ENCODE measurements around the gene STX16. TPM values are rescaled to one million over a fixed set of nuclear protein-coding genes. Genes with fewer than 3 reads are reported as not detected.

STX16 gene
- total RNA-seq, 2 donors from 2014 or later = 91.6 to 114 TPM

- WGBS, 2 experiments (ENCODE audit: insufficient coverage in 1 of 2, insufficient read length in 1 of 2) = 96% methylated on average over 12 of the region's 12 CpGs
- H3K27ac Mint-ChIP-seq = no peak overlapping the region
- H3K36me3 ChIP-seq (ENCODE audit: control insufficient read depth, insufficient read depth, low read length) = peaks cover 55% of the 10 kb centered on the region
- no peak overlapping the region for H3K9ac ChIP-seq (ENCODE audit: extremely low read depth, low read length, poor library complexity, severe bottlenecking)
- H3K4me1 Mint-ChIP-seq = peaks cover 6% of the 10 kb centered on the region
- no peaks in the 10 kb centered on the region for H3K4me1 ChIP-seq (ENCODE audit: control insufficient read depth, insufficient read depth, low read length)
- no peaks in the 10 kb centered on the region for H3K27me3 ChIP-seq (ENCODE audit: control insufficient read depth, insufficient read depth, low read length, poor library complexity, severe bottlenecking)
- H3K36me3 Mint-ChIP-seq (ENCODE audit: low read depth) = peaks cover 56% of the 10 kb centered on the region
- no peak overlapping the region for H3K4me3 Mint-ChIP-seq
- H3K27me3 Mint-ChIP-seq (ENCODE audit: insufficient read depth) = no peaks in the 10 kb centered on the region
- peaks cover 14% of the 10 kb centered on the region for H3K9me3 Mint-ChIP-seq
- no peak for DNase-seq
- no peak overlapping the region for H3K27ac ChIP-seq (ENCODE audit: low read depth, low read length)
- no peak for TF ChIP-seq CTCF (conservative IDR thresholded peaks at IDR 0.05)
- peaks cover 4% of the 10 kb centered on the region for H3K9me3 ChIP-seq (ENCODE audit: control insufficient read depth, low read length)
- no peak overlapping the region for H3K4me3 ChIP-seq (ENCODE audit: low read length)
Observed at GRCh38 chr20:58703765-58704371, 52.8 kb downstream of the STX16 start.

GRCh38 chr20:58705208-58705926, 54.3 kb downstream of the STX16 start:
- H3K36me3 ChIP-seq (ENCODE audit: control insufficient read depth, insufficient read depth, low read length) = peaks cover 43% of the 10 kb centered on the region
- H3K27me3 Mint-ChIP-seq (ENCODE audit: insufficient read depth) = no peaks in the 10 kb centered on the region
- H3K4me1 ChIP-seq (ENCODE audit: control insufficient read depth, insufficient read depth, low read length) = no peaks in the 10 kb centered on the region
- peaks cover 3% of the 10 kb centered on the region for H3K4me1 Mint-ChIP-seq
- WGBS, 2 experiments (ENCODE audit: insufficient coverage in 1 of 2, insufficient read length in 1 of 2) = 94 to 95% methylated on average over 13 to 14 of the region's 14 CpGs
- TF ChIP-seq CTCF (conservative IDR thresholded peaks at IDR 0.05) = no peak
- H3K4me3 Mint-ChIP-seq = no peak overlapping the region
- H3K4me3 ChIP-seq (ENCODE audit: low read length) = no peak overlapping the region
- H3K9me3 ChIP-seq (ENCODE audit: control insufficient read depth, low read length) = peaks cover 4% of the 10 kb centered on the region
- H3K9me3 Mint-ChIP-seq = peaks cover 14% of the 10 kb centered on the region
- H3K27me3 ChIP-seq (ENCODE audit: control insufficient read depth, insufficient read depth, low read length, poor library complexity, severe bottlenecking) = no peaks in the 10 kb centered on the region
- H3K27ac Mint-ChIP-seq = no peak overlapping the region
- H3K36me3 Mint-ChIP-seq (ENCODE audit: low read depth) = peaks cover 54% of the 10 kb centered on the region
- H3K27ac ChIP-seq (ENCODE audit: low read depth, low read length) = no peak overlapping the region
- no peak overlapping the region for H3K9ac ChIP-seq (ENCODE audit: extremely low read depth, low read length, poor library complexity, severe bottlenecking)
- DNase-seq = no peak

- no peak for TF ChIP-seq CTCF (conservative IDR thresholded peaks at IDR 0.05)
- Mint-ChIP-seq H3K4me1 (no peaks in the 10 kb centered on the region), H3K27me3 (ENCODE audit: insufficient read depth) (no peaks in the 10 kb centered on the region), H3K9me3 (peaks cover 14% of the 10 kb centered on the region), H3K27ac (no peak overlapping the region), H3K36me3 (ENCODE audit: low read depth) (peaks cover 50% of the 10 kb centered on the region), H3K4me3 (no peak overlapping the region)
- Histone ChIP-seq H3K9me3 (ENCODE audit: control insufficient read depth, low read length) (peaks cover 4% of the 10 kb centered on the region), H3K4me1 (ENCODE audit: control insufficient read depth, insufficient read depth, low read length) (no peaks in the 10 kb centered on the region), H3K9ac (ENCODE audit: extremely low read depth, low read length, poor library complexity, severe bottlenecking) (no peak overlapping the region), H3K36me3 (ENCODE audit: control insufficient read depth, insufficient read depth, low read length) (peaks cover 43% of the 10 kb centered on the region), H3K4me3 (ENCODE audit: low read length) (no peak overlapping the region), H3K27ac (ENCODE audit: low read depth, low read length) (no peak overlapping the region), H3K27me3 (ENCODE audit: control insufficient read depth, insufficient read depth, low read length, poor library complexity, severe bottlenecking) (no peaks in the 10 kb centered on the region)
- 88 to 89% methylated on average over 12 to 18 of the region's 20 CpGs for WGBS, 2 experiments (ENCODE audit: insufficient coverage in 1 of 2, insufficient read length in 1 of 2)
- DNase-seq = peak; percentile 41
Observed at GRCh38 chr20:58706150-58706892, 55.2 kb downstream of the STX16 start.
